AG08395 (cell line): ENCODE results near the gene RFX2.
"Not testable (repeated sequence)": the region's sequence is repeated elsewhere in the genome, so short reads cannot be mapped to it uniquely, and the experiment has no call there.

Experiments used
- DNase-seq: peaks from one replicate; pipeline ENCODE4 v3.0.0; 2012; ENCODE audit warnings: mixed read lengths, low spot score

RFX2 gene

GRCh38 chr19:5990289-5990797 lies 120.0 kb downstream of the RFX2 start:
- DNase-seq, result no peak

DNA sequence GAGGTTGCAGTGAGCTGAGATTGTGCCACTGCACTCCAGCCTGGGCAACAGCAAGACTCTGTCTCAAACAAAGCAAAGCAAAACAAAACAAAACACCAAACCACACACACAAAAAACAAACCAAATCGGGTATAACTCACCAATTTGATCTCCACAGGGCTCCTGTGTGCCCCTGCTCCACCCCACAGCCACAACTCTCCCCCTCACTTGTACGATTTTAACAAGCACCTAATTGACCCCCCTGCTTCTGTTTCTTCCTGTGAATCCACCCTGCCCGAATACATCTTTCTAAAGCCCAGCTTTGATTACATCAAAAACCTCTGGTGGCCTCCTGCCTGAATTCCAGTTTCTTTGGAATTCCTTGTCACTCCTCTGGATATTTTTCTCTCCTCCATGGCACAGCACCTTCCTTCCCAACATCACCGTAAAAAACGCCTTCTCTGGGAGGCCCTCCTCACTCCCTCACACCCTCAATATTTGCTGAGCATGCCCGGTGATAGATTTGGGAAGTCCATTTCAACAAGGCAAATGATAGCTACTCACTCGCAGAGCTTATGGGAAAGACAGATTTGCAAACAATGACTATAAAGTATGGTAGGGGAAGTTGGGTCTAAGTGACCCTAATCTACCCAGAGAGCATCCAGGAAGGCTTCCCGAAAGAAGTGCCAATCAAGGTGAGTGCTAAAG lies 120.8 kb downstream of the RFX2 start:
- no peak for DNase-seq

DNA sequence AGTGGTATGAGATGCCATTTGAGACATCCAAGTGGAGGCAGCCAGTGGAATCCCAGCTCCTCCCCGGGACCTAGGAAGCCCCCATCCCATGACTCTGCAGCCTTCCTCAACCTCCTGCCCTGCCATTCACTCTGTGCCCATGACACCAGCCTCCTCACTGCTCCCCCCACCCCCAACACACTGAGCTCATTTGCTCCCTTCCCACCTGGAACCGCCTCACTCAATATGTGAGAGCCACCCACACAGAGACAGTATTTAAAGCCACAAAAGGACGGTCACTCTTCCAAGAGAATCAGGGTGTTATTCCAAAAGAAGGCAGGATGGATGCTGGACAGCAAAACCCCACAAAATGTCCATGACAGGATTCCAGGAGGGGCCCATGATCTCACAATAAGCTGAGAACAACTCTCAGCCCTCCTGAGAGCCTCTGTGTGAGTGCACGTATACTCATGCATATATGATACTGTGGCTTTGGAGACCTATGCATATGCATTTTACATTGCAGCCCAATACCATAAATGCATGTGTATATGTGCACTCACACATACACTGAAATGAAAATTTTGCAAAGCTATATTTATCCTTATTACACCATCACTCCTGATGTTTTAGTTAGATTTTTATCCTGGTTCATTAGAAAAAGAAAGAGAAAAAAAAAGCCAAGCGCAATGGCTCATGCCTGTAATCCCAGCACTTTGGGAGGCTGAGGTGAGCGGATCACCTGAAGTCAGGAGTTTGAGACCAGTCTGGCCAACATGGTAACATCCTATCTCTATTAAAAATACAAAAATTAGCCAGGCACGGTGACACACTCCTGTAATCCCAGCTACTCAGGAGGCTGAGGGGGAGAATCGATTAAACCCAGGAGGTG lies 121.5 kb downstream of the RFX2 start:
- DNase-seq, result no peak

- DNase-seq, result peak; percentile 82
Observed at GRCh38 chr19:5987077-5987818, 123.1 kb downstream of the RFX2 start.

- DNase-seq, result not testable (repeated sequence)
Observed at GRCh38 chr19:5985837-5986236, 124.5 kb downstream of the RFX2 start.

DNA sequence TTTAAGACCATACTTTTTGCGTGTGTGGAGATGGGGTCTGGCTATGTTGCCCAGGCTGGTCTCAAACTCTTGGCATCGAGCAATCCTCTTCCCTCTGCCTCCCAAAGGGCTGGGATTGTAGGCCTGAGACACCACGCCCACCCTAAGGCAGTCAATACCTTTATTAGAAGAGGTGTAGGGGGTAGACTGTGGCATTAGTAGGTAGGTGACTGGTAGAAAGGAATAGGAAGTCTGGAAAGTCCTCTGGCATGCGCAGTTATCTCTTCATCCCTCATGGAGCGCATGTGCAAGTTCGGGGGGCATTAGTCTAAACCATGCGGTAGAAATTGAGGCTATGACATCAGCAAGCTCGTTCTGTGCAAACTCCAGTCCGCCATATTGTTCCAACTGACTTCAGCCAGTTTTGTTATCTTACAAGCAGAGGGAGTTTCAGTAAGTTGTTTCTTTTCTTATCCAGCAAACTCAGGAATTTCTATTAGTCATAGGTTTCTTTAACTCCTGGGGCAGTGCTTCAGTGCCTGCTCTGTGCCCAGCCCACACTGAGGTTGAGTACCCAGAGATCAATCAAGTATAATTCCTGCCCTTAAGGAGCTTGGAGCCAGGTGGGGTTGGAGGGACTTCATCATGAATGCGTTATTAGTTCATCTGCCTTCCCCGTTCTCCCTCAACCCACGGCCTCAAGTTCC lies 125.1 kb downstream of the RFX2 start:
- DNase-seq, result peak; percentile 46

GRCh38 chr19:5984600-5984999 lies 125.7 kb downstream of the RFX2 start:
- no peak for DNase-seq

DNA sequence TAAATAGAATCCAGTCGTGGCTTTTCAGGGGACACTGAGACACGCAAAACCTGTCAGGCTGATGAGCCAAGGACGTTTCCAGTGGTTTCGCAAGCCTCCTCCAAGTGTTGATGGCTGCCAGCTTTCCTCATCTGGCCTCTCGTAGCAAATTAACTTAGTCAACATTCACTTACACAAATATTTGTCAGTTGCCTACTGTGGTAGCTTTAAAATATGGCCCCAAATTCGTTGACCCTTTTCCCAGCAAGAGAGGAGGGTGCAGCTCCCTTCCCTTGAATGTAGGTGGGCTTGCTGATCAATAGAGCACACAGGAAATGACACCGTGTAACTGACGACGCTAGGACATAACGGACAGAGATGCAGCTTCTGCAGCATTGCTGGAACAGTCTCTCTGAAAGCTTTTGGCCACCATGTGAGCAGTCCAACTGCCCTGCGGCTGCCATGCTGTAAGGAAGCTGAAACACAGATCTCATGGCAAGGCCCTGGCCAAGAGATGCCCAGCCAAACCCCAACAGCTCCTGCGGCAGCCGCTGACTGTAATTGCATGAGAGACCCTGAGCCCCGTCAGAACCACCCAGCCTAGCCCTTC lies 126.8 kb downstream of the RFX2 start:
- DNase-seq, result peak; percentile 31

- DNase-seq, result no peak
Observed at GRCh38 chr19:5978606-5979552, 131.4 kb downstream of the RFX2 start.

GRCh38 chr19:5977785-5978605 lies 132.3 kb downstream of the RFX2 start, which contains the start of gene RANBP3:
RANBP3 (minus strand) TSS chr19:5978140; CDS start chr19:5978082, 58 bp downstream.
- peak; percentile 100 for DNase-seq

DNA sequence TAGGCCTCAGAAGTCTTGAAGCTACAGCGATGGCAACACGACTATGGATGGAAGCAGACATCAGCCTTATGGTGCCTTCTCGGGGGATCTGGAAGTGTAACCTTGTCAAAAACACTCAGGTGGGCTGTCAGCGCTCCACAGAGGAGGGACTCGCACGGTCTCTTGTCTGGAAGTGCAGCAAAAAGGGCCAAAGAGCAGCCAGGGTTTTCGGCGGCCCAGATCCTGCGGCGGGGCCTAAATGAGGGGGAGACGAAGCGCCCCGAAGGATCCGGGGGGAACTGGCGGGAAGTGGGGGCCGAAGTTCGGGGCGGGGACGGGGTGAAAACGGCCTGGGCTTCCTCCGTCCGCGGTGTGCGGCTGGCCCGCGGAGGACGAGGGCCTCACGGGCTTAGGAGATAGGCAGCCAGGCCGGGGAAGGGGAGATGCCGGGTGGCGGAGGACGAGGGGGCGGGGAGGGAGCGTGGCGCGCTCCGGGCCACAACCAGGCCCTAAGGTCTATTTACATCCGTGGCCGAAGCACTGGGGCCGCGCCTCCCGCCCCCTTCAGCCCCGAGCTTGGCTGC lies 133.0 kb downstream of the RFX2 start:
- DNase-seq, result no peak

DNA sequence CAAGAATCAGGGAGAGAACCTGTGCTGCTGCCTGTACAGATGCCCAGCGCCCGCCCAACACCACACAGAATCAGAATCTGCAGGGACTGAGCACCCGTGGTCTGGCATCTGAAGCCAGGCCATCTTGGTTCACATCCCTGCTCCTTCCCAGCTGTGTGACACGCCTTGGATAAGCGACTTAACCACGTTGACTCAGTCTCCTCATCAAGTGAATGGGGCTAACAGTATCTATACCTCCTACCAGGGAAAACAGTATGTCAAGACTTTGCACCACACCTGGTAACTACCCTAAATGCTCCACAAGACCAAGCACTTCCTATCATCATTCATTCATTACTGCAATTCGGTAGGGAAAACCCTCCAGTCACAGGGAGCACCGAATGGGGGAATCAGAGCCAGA lies 133.5 kb downstream of the RFX2 start:
- no peak for DNase-seq

DNA sequence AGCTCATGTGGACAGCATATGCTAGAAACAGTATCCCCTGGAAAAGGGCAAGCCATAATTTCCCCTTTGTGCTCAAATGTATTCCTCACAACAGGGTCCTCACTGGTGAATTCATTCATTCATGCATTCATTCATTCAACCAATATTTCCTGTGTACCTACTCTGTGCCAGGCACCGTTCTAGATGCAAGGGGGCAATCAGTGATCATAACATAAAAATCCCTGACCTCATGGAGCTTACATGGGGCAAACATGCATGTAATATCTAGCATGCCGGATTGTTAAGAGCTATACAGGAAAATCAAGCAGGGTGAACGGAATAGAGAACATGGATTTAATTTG lies 134.9 kb downstream of the RFX2 start:
- DNase-seq, result no peak

DNA sequence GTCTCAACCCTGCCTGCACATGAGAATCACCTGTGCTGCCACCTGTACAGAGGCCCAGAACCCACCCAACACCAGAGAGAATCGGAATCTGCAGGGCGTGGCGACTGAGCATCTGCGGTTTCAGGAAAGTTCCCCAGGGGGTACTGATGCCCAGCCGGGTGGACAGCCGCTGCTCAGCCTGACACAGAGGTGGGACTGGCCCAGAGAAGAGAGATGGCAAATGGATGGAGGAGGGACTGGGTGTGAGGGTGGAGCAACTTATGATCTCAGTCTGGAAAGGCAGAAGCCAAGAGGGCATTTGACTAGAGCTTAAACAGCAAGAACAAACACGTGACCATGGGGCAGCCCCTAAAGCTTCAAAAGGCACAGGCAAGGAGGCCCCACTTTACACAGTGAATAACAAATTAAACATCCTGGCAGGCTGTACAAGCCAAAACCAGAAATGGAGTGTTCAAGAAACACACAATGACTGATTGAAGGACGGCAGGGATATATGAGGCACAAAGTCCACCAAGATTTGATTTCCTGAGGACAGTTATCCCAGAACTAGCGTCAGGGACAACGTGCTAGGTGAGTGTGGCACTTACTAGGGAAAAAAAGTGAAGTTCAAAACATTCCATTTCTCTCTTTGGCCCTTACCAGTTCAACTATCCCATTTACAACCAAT lies 135.4 kb downstream of the RFX2 start:
- no peak for DNase-seq

- no peak for DNase-seq
Observed at GRCh38 chr19:5973867-5974635, 136.2 kb downstream of the RFX2 start.

GRCh38 chr19:5973376-5973775 lies 136.9 kb downstream of the RFX2 start:
- DNase-seq, result no peak

DNA sequence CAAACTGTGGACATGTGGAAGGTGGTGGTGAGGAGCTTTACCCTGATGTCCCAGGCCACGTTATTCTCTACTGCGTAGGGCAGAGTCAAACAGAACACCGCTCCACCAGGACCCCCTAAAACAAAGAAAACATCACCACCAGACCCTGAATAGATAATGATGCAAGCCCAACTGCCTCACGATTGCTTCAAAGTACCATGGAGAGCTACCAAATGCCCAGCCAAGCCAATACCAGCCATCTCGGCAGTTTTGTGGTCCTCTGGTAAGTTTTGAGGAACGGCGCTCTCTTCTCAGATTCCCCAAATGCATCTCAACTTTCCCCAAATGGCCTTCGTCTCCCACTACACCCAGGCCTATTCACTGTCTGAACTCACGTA lies 138.0 kb downstream of the RFX2 start:
- no peak for DNase-seq
